Testis (tissue), 2 donors: Measurements from ENCODE around the gene FGF11.

Source experiments
- POLR2A ChIP-seq: fragments of 450-650 bp; IDR thresholded peaks from one replicate; pipeline ENCODE4 v1.6.1; 2017; ENCODE audit warnings: antibody characterized with exemption, mild to moderate bottlenecking, moderate library complexity
- TF ChIP-seq, protein P1 (sequence below), 3 experiments: fragments of 450-650 bp in 2 of 3; fragments of 200-600 bp in 1 of 3; sonication (generic) in 1 of 3; IDR thresholded peaks; one replicate each; pipeline ENCODE4 v1.5.1; 2016 to 2019; ENCODE audit warnings: antibody characterized with exemption in 3 of 3, mild to moderate bottlenecking in 2 of 3, moderate library complexity in 1 of 3

DNA sequence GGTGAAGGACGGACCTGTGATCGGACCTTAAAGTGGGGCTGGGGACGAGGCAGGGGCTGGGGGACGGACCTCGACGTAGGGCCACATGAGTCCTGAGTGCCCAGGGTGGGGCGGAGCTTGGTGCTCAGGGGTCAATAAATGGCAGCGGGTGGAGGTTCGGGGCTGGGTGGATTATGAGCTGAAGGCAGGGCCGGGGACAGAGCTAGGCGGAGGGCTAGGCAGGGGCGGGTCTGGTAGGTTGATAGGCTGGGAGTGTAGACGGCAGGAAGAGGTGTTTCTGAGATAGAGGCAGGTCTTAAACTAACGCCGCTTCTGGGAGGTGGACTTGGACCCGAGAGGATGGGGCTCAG lies 6.3 kb downstream of the FGF11 start:
- TF ChIP-seq, protein P1, sequence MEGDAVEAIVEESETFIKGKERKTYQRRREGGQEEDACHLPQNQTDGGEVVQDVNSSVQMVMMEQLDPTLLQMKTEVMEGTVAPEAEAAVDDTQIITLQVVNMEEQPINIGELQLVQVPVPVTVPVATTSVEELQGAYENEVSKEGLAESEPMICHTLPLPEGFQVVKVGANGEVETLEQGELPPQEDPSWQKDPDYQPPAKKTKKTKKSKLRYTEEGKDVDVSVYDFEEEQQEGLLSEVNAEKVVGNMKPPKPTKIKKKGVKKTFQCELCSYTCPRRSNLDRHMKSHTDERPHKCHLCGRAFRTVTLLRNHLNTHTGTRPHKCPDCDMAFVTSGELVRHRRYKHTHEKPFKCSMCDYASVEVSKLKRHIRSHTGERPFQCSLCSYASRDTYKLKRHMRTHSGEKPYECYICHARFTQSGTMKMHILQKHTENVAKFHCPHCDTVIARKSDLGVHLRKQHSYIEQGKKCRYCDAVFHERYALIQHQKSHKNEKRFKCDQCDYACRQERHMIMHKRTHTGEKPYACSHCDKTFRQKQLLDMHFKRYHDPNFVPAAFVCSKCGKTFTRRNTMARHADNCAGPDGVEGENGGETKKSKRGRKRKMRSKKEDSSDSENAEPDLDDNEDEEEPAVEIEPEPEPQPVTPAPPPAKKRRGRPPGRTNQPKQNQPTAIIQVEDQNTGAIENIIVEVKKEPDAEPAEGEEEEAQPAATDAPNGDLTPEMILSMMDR (IDR thresholded peaks at IDR 0.05), result no peak
- TF ChIP-seq POLR2A, result no peak
